HS-27A (cell line): ENCODE data around the gene MATR3.
"Not testable (repeated sequence)": the region's sequence is repeated elsewhere in the genome, so short reads cannot be mapped to it uniquely, and the experiment has no call there.

Experiments used
- DNase-seq: peaks from one replicate; pipeline ENCODE4 v3.0.0-alpha.2; 2012; ENCODE audit warnings: low read depth, missing footprints

Gene MATR3

GRCh38 chr5:139354186-139354585, 60.6 kb downstream of the MATR3 start:
- DNase-seq, result no peak

- not testable (repeated sequence) for DNase-seq
These were observed 62.4 kb downstream of the MATR3 start for GRCh38 chr5:139355900-139356299.

GRCh38 chr5:139358064-139358463, 64.5 kb downstream of the MATR3 start:
- DNase-seq, result no peak

- DNase-seq, result no peak
These were observed 66.8 kb downstream of the MATR3 start for GRCh38 chr5:139360384-139360783.

GRCh38 chr5:139361835-139362429, 68.4 kb downstream of the MATR3 start:
- DNase-seq, result no peak

GRCh38 chr5:139363937-139364336, 70.4 kb downstream of the MATR3 start:
- no peak for DNase-seq

- DNase-seq, result no peak
These were observed 70.9 kb downstream of the MATR3 start for GRCh38 chr5:139364466-139364865.

- DNase-seq, result no peak
These were observed 75.1 kb downstream of the MATR3 start for GRCh38 chr5:139368613-139369012.

- DNase-seq, result peak; percentile 11
These were observed 75.6 kb downstream of the MATR3 start for GRCh38 chr5:139369181-139369580.

- DNase-seq, result no peak
These were observed 78.2 kb downstream of the MATR3 start for GRCh38 chr5:139371482-139372435.

- no peak for DNase-seq
These were observed 81.4 kb downstream of the MATR3 start for GRCh38 chr5:139374909-139375308.

GRCh38 chr5:139376364-139376763, 82.8 kb downstream of the MATR3 start:
- no peak for DNase-seq

GRCh38 chr5:139377226-139377625, 83.7 kb downstream of the MATR3 start:
- DNase-seq, result no peak

- no peak for DNase-seq
These were observed 84.7 kb downstream of the MATR3 start for GRCh38 chr5:139378101-139378825.

GRCh38 chr5:139378941-139379361, 85.4 kb downstream of the MATR3 start:
- DNase-seq, result no peak

GRCh38 chr5:139379626-139380449, 86.3 kb downstream of the MATR3 start:
- no peak for DNase-seq
